K562 (cell line): ENCODE measurements around the gene KCND3. TPM values are rescaled to one million over a fixed set of nuclear protein-coding genes. Genes with fewer than 3 reads are reported as not detected.
A peak's percentile ranks its signal among the peaks of the same experiment; 100 is the strongest.

ENCODE experiments used
- CBX1 ChIP-seq: sonication (generic); IDR thresholded peaks from 2 replicates; pipeline ENCODE4 v1.6.1; 2016; ENCODE audit warnings: antibody characterized with exemption, low read depth, mild to moderate bottlenecking
- CHD1 ChIP-seq: fragments of 200-600 bp; sonication (generic); IDR thresholded peaks from one replicate; pipeline ENCODE4 v1.6.1; 2012; ENCODE audit warnings: mild to moderate bottlenecking, moderate library complexity, low read length, inconsistent platforms
- DPF2 ChIP-seq: fragments of 450-650 bp; IDR thresholded peaks from 2 replicates; pipeline ENCODE4 v1.6.1; 2016
- E2F3 ChIP-seq: fragments of 250-450 bp; sonication (Bioruptor Pico); IDR thresholded peaks from 2 replicates; pipeline ENCODE4 v1.4.0; 2020; ENCODE audit warnings: mild to moderate bottlenecking
- ETV5 ChIP-seq: sonication (generic); formaldehyde crosslinking; IDR thresholded peaks from 2 replicates; pipeline ENCODE4 v1.4.0; 2020; ENCODE audit warnings: low read depth, mild to moderate bottlenecking, missing genetic modification reagents
- FOXJ3 ChIP-seq: sonication (generic); formaldehyde crosslinking; IDR thresholded peaks from 2 replicates; pipeline ENCODE4 v1.4.0; 2020; ENCODE audit warnings: mild to moderate bottlenecking, missing genetic modification reagents
- GABPB2 ChIP-seq: fragments of 250-450 bp; sonication (Bioruptor Pico); conservative IDR thresholded peaks from 2 replicates; pipeline ENCODE4 v1.5.1; 2021; ENCODE audit warnings: mild to moderate bottlenecking
- HDAC6 ChIP-seq: IDR thresholded peaks from 2 replicates; pipeline ENCODE4 v1.6.1; 2012; ENCODE audit warnings: low read depth, mild to moderate bottlenecking, control low read depth, inconsistent platforms, low read length, moderate library complexity
- HES1 ChIP-seq: fragments of 450-650 bp; IDR thresholded peaks from 2 replicates; pipeline ENCODE4 v1.6.1; 2016; ENCODE audit warnings: low read depth, mild to moderate bottlenecking, moderate library complexity
- MLX ChIP-seq, 2 experiments: fragments of 450-650 bp in 1 of 2; sonication (generic) in 1 of 2; formaldehyde crosslinking; conservative IDR thresholded peaks; 2 replicates each; pipeline versions ENCODE4 v1.4.0 to v1.8.1; 2020 to 2022; ENCODE audit warnings: mild to moderate bottlenecking in 1 of 2, missing genetic modification reagents in 1 of 2
- PCBP2 ChIP-seq: fragments of 200-400 bp; formaldehyde crosslinking; IDR thresholded peaks from 2 replicates; pipeline ENCODE4 v1.6.1; 2018; ENCODE audit warnings: low read length, low read depth, mild to moderate bottlenecking, moderate library complexity; ENCODE audit not compliant: poor library complexity, severe bottlenecking
- POLR2AphosphoS2 ChIP-seq: IDR thresholded peaks from 2 replicates; pipeline ENCODE4 v1.6.1; 2012; ENCODE audit warnings: low read length, improper control_type of control experiment
- POLR2AphosphoS5 ChIP-seq: IDR thresholded peaks from 2 replicates; pipeline ENCODE4 v1.6.1; 2011; ENCODE audit warnings: mild to moderate bottlenecking, low read depth, low read length, moderate library complexity; ENCODE audit not compliant: control insufficient read depth, insufficient read depth
- RBBP5 ChIP-seq: fragments of 200-600 bp; sonication (generic); IDR thresholded peaks from 2 replicates; pipeline ENCODE4 v1.6.1; 2012; ENCODE audit warnings: borderline replicate concordance, mild to moderate bottlenecking, low read length, control low read depth, inconsistent platforms; ENCODE audit not compliant: insufficient read depth, poor library complexity, severe bottlenecking
- SAP30 ChIP-seq: fragments of 200-600 bp; sonication (generic); IDR thresholded peaks from 2 replicates; pipeline ENCODE4 v1.6.1; 2012; ENCODE audit warnings: borderline replicate concordance, low read depth, mild to moderate bottlenecking, moderate library complexity, low read length, control low read depth, inconsistent platforms; ENCODE audit not compliant: insufficient read depth, poor library complexity, severe bottlenecking
- TCFL5 ChIP-seq: fragments of 250-450 bp; sonication (Bioruptor Pico); conservative IDR thresholded peaks from 2 replicates; pipeline ENCODE4 v1.6.1; 2021; ENCODE audit warnings: mild to moderate bottlenecking, moderate library complexity, matching md5 sums
- TRIM24 ChIP-seq, 2 experiments: fragments of 450-650 bp; IDR thresholded peaks; 2 replicates each; pipeline ENCODE4 v1.6.1; 2016
- TRIM28 ChIP-seq: fragments of 450-650 bp; IDR thresholded peaks from 2 replicates; pipeline ENCODE4 v1.6.1; 2017
- TSC22D4 ChIP-seq: fragments of 450-650 bp; IDR thresholded peaks from 2 replicates; pipeline ENCODE4 v1.6.1; 2016; ENCODE audit warnings: missing genetic modification characterization, missing biosample characterization, control low read depth
- ZBTB1 ChIP-seq: sonication (generic); formaldehyde crosslinking; IDR thresholded peaks from 2 replicates; pipeline ENCODE4 v1.8.1; 2023; ENCODE audit warnings: missing genetic modification reagents, low read depth, mild to moderate bottlenecking, borderline replicate concordance
- ZFP91 ChIP-seq: sonication (generic); formaldehyde crosslinking; IDR thresholded peaks from 2 replicates; pipeline ENCODE4 v1.8.0; 2022; ENCODE audit warnings: mild to moderate bottlenecking, missing genetic modification reagents
- ZNF121 ChIP-seq: sonication (generic); formaldehyde crosslinking; conservative IDR thresholded peaks from 2 replicates; pipeline ENCODE4 v1.8.0; 2022; ENCODE audit warnings: missing genetic modification reagents
- ZNF146 ChIP-seq: IDR thresholded peaks from one replicate; pipeline ENCODE4 v1.6.1; 2018; ENCODE audit warnings: missing compliant biosample characterization; ENCODE audit not compliant: unreplicated experiment
- ZNF395 ChIP-seq: fragments of 200-800 bp; sonication (Bioruptor generic); IDR thresholded peaks from 2 replicates; pipeline ENCODE4 v1.6.1; 2017; ENCODE audit warnings: missing genetic modification characterization, missing compliant biosample characterization
- ZNF444 ChIP-seq: fragments of 250-450 bp; sonication (Bioruptor Pico); IDR thresholded peaks from 2 replicates; pipeline ENCODE4 v1.4.0; 2020; ENCODE audit warnings: mild to moderate bottlenecking, moderate library complexity
- polyA plus RNA-seq, 8 experiments: library from polyadenylated mRNA; depleted of rRNA in 4 of 8; stranded (reverse) in 5 of 8; unstranded in 3 of 8; fragments of >200 nt; fragmentation: Nextera tagmentation in 2 of 8; fragmentation: Illumina TruSeq in 1 of 8; extraction: Ambion mirVana in 2 of 8; extraction: Trizol in 1 of 8; gene quantifications; 2 replicates each; pipeline versions ENCODE4 v1.2.1 to v1.2.3, GENCODE V29; 2011 to 2014; ENCODE audit warnings: inconsistent platforms in 1 of 8, missing spikeins in 1 of 8
- total RNA-seq, 7 experiments: library from RNA; depleted of rRNA in 6 of 7; stranded (reverse); fragments of >200 nt in 6 of 7; fragmentation: Illumina TruSeq in 2 of 7; extraction: Trizol in 2 of 7; gene quantifications; 2 replicates each; pipeline versions ENCODE4 v1.2.1 to v1.2.3, GENCODE V29; 2011 to 2021; ENCODE audit warnings: low replicate concordance in 1 of 7

KCND3 gene
- total and polyA plus RNA-seq, 9 of the 15 experiments (the other 6 are each of a cell fraction or from before 2014, with no cell fraction given): not detected

GRCh38 chr1:111769517-111770146, 219.8 kb downstream of the KCND3 start (continued):
- TF ChIP-seq HES1 (no peak), DPF2 (no peak), ZNF146 (CRISPR knock-in tag) (no peak), POLR2AphosphoS2 (peak; percentile 83), CBX1 (no peak), TSC22D4 (tag) (no peak), RBBP5 (no peak), TCFL5 (CRISPR knock-in tag) (no peak), ZNF395 (no peak), POLR2AphosphoS5 (no peak), ZBTB1 (CRISPR knock-in tag) (no peak), FOXJ3 (no peak), ZNF121 (CRISPR knock-in tag) (no peak), MLX (CRISPR knock-in tag; conservative IDR thresholded peaks at IDR 0.05) (no peak), E2F3 (CRISPR knock-in tag) (no peak), PCBP2 (no peak), CHD1 (no peak), GABPB2 (CRISPR knock-in tag) (no peak), HDAC6 (no peak), ZNF444 (no peak), SAP30 (no peak), TRIM24 (IDR thresholded peaks at IDR 0.05) (no peak), TRIM28 (no peak), ZFP91 (CRISPR knock-in tag) (no peak), ETV5 (CRISPR knock-in tag) (no peak)
